Measurements from ENCODE around the gene IGFN1.

The IGFN1 gene

GRCh38 chr1:201167041-201167991 lies 23.3 kb upstream of the IGFN1 start:
- no peak for TF ChIP-seq CTCF (IDR thresholded peaks at IDR 0.05; ENCODE audit: unreplicated experiment in 3 of 3)
- H3K4me3 Mint-ChIP-seq = peak overlapping the region in 1 of 3 experiments; percentile 13
- H3K36me3 Mint-ChIP-seq (ENCODE audit: low read depth) = no peaks in the 10 kb centered on the region
- H3K27me3 Mint-ChIP-seq (ENCODE audit: low read depth) = peaks cover 10% of the 10 kb centered on the region
- H3K27ac Mint-ChIP-seq = peak overlapping the region; percentile 43 to 86 (median 76)
- peaks cover 46% of the 10 kb centered on the region for H3K4me1 Mint-ChIP-seq
- H3K9me3 Mint-ChIP-seq = no peaks in the 10 kb centered on the region

DNA sequence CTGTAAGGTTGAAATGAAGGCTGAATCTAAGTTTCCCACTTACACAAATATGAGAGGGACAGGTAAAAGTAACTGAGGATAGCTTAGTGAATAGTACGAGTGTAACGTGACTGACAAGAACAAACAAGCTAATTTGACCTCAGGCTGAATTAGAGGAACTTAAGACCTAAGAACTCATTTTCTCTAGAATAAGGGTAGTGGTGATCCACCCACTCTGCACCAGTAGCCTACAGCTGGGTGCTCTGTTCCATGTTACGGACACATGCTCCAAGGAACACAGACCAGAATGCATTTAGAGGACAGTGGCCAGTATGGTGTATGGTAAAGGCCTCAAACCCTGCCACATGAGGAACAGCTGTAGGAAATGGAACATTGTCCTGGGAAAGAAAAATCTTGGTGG lies 21.4 kb upstream of the IGFN1 start:
- peak overlapping the region; percentile 2 to 49 (median 48) for H3K4me3 Mint-ChIP-seq
- no peaks in the 10 kb centered on the region for H3K9me3 Mint-ChIP-seq
- peak overlapping the region in 1 of 3 experiments; percentile 50 for H3K27ac Mint-ChIP-seq
- peaks cover 10% of the 10 kb centered on the region for H3K27me3 Mint-ChIP-seq (ENCODE audit: low read depth)
- TF ChIP-seq CTCF (IDR thresholded peaks at IDR 0.05; ENCODE audit: unreplicated experiment in 3 of 3) = no peak
- H3K4me1 Mint-ChIP-seq = peaks cover 51% of the 10 kb centered on the region
- no peaks in the 10 kb centered on the region for H3K36me3 Mint-ChIP-seq (ENCODE audit: low read depth)

GRCh38 chr1:201169971-201170532 lies 20.6 kb upstream of the IGFN1 start:
- peaks cover 10% of the 10 kb centered on the region for H3K27me3 Mint-ChIP-seq (ENCODE audit: low read depth)
- no peaks in the 10 kb centered on the region for H3K36me3 Mint-ChIP-seq (ENCODE audit: low read depth)
- H3K9me3 Mint-ChIP-seq = no peaks in the 10 kb centered on the region
- H3K27ac Mint-ChIP-seq = peak overlapping the region; percentile 48 to 81 (median 56)
- peaks cover 47% of the 10 kb centered on the region for H3K4me1 Mint-ChIP-seq
- H3K4me3 Mint-ChIP-seq = peak overlapping the region; percentile 69 to 85 (median 81)
- no peak for TF ChIP-seq CTCF (IDR thresholded peaks at IDR 0.05; ENCODE audit: unreplicated experiment in 3 of 3)

DNA sequence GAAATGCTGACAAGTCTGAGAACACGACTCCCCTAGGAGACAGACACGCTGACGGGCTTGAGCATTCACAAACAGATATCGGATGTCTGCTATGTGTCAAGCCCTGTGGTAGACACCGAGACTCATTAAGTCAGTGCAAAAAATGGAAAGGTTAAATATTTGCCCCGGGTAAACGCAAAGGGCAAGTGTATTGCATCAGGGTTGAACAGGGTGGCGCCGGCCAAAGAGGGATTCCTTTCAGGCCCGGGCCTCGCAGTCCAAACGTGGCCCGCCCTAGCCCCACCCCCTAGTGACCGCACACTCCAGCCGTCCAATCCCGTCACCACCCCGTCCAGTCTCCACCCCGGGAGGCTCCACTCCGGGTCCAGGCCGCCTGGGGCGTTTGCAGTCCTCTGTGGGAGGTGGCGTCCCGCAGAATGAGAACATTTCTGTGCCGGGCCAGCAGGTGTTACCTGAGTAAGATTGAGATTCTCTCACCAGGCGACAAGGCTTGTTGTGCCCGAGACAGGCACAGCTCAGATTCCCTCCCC lies 20.0 kb upstream of the IGFN1 start:
- Mint-ChIP-seq H3K27ac (peak overlapping the region; percentile 48 to 81 (median 56)), H3K36me3 (ENCODE audit: low read depth) (no peaks in the 10 kb centered on the region), H3K9me3 (no peaks in the 10 kb centered on the region), H3K4me3 (peak overlapping the region; percentile 69 to 85 (median 81)), H3K4me1 (peaks cover 47% of the 10 kb centered on the region), H3K27me3 (ENCODE audit: low read depth) (peaks cover 7% of the 10 kb centered on the region)
- no peak for TF ChIP-seq CTCF (IDR thresholded peaks at IDR 0.05; ENCODE audit: unreplicated experiment in 3 of 3)

- Mint-ChIP-seq H3K9me3 (no peaks in the 10 kb centered on the region), H3K27ac (peak overlapping the region; percentile 48 to 81 (median 56)), H3K4me1 (peaks cover 42% of the 10 kb centered on the region), H3K4me3 (peak overlapping the region; percentile 69 to 85 (median 81)), H3K36me3 (ENCODE audit: low read depth) (no peaks in the 10 kb centered on the region), H3K27me3 (ENCODE audit: low read depth) (no peaks in the 10 kb centered on the region)
- peak in 2 of 3 experiments; percentile 47 to 56 for TF ChIP-seq CTCF (IDR thresholded peaks at IDR 0.05; ENCODE audit: unreplicated experiment in 3 of 3)
Measured at GRCh38 chr1:201171063-201172036, 19.3 kb upstream of the IGFN1 start.

Measured in nephron (organoid).